ENCODE data around the gene C1orf159. TPM values are rescaled to one million over a fixed set of nuclear protein-coding genes. Genes with fewer than 3 reads are reported as not detected.

C1orf159 gene
- total and polyA plus RNA-seq, 10 of the 15 experiments (the other 5 are each of a cell fraction or from before 2014, with no cell fraction given): 0.11 to 23.4 (median 8.0) TPM

DNA sequence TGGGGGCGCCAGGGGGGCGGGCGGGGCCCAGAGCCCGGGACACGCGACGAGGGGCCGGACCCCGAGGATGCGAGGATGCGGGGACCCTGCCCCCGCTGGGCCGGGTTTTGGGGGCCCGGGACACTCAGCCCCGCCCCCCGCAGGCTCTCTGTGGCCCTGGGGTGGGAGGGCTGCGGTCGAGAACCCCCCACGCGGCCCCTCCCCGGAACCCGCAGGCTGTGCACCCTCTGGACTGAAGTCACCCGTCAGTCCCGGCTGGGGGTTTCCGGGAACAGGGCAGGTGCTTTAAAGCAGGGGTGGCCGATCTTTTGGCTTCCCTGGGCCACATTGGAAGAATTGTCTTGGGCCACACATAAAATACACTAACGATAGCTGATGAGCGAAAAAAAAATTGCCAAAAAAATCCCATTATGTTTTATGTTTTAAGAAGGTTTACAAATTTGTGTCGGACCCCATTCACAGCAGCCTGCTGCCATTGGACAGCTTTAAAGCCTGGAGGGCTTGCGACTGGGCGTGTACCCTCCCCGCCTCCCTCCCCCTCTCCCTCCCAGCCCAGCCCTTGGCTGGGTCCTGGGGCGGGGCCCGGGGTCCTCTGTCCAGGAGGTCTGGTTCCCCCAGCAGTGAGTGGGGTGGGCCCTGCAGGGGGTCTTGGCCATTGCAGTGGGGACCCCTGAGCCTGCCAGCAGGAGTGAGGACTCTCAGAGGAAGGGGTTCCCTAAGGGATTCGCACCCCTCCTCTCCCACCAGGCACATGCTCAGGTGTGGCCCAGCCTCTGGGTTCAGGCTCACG is 21.6 kb upstream of the C1orf159 start:
- H3K79me2 ChIP-seq (ENCODE audit: control insufficient read depth, insufficient read depth, low read length): no peaks in the 10 kb centered on the region
- H4K20me1 ChIP-seq (ENCODE audit: control insufficient read depth, insufficient read depth): no peaks in the 10 kb centered on the region
- H3K4me2 ChIP-seq (ENCODE audit: control insufficient read depth, insufficient read depth): peak overlapping the region; percentile 62
- H2AFZ ChIP-seq (ENCODE audit: control insufficient read depth, low read depth, low read length): no peak overlapping the region; the same call in 1 of the 2 replicates
- RAD21 ChIA-PET (ENCODE audit: unreplicated experiment): interaction anchor here (0.7 to 2.2 kb wide), 5 partner anchors 15 to 113 kb away, joined by 4 to 9 read pairs (median 5); no protein-coding TSS in a partner anchor
- DNase-seq (ENCODE audit: low read depth, low spot score): no peak
- CTCF ChIA-PET: interaction anchor here (1.4 to 1.9 kb wide), 2 partner anchors 15 to 113 kb away, joined by 5 to 8 read pairs; no protein-coding TSS in a partner anchor
- peaks cover 10% of the 10 kb centered on the region for H3K4me1 ChIP-seq (ENCODE audit: control insufficient read depth, insufficient read depth, low read length)
- SMC1A ChIA-PET (ENCODE audit: uncharacterized antibody, unreplicated experiment): interaction anchor here (0.6 kb wide), 2 partner anchors 15 to 23 kb away, joined by 3 read pairs; no protein-coding TSS in a partner anchor
- H3K36me3 ChIP-seq (ENCODE audit: control insufficient read depth in 2 of 2, insufficient read depth in 2 of 2, low read length in 1 of 2): no peaks in the 10 kb centered on the region
- intact Hi-C loops (cut with micrococcal nuclease; ENCODE audit: unreplicated experiment) (no loop called here), in situ Hi-C loops (cut with MboI) (no loop called here)
- H3K9me3 ChIP-seq (replicated peaks; ENCODE audit: control insufficient read depth, insufficient read depth, low read length): no peaks in the 10 kb centered on the region
- WGBS (ENCODE audit: insufficient coverage, insufficient replicate concordance, low lambda C conversion rate, missing lambda C conversion rate): 15% methylated on average over 15 of the region's 36 CpGs
- no peak overlapping the region for H3K9ac ChIP-seq (ENCODE audit: control insufficient read depth, insufficient read depth, low read length)
- BruUV-seq (replicated peaks): no TSS peak
- H3K4me3 ChIP-seq: 0 out of 2 replicates have a peak overlapping the region, but pooled peaks have one; percentile 22
- no peak overlapping the region for H3K27ac ChIP-seq (ENCODE audit: control insufficient read depth, insufficient read depth)
- POLR2A ChIA-PET: interaction anchor here (0.5 to 1.7 kb wide), 5 partner anchors 9 to 124 kb away, joined by 3 to 5 read pairs (median 4); partner anchors contain the start of gene ISG15
- FAIRE-seq: no peak
- ATAC-seq: peak; percentile 93
- no peaks in the 10 kb centered on the region for H3K27me3 ChIP-seq (replicated peaks in 1 of 2; ENCODE audit: control insufficient read depth in 2 of 2, insufficient read depth in 2 of 2, low read length in 1 of 2)
- TF ChIP-seq GABPA (IDR thresholded peaks at IDR 0.05; ENCODE audit: low read depth) (no peak), BHLHE40 (IDR thresholded peaks at IDR 0.05; ENCODE audit: borderline replicate concordance in 1 of 2, low read depth in 2 of 2, low read length in 1 of 2) (peak; percentile 73 to 86; a peak in 3 of 4 replicates), CREB1 (IDR thresholded peaks at IDR 0.05; ENCODE audit: low read depth) (0 out of 2 replicates have a peak, but pooled peaks have one; percentile 36), ATF7 (IDR thresholded peaks at IDR 0.05; ENCODE audit: low read depth) (peak; percentile 41; the same call in 1 of the 2 replicates), HDAC6 (IDR thresholded peaks at IDR 0.05; ENCODE audit: unreplicated experiment) (no peak), KLF5 (IDR thresholded peaks at IDR 0.05; ENCODE audit: partially characterized antibody) (no peak), NR2F1 (conservative IDR thresholded peaks at IDR 0.05) (0 out of 2 replicates have a peak, but pooled peaks have one; percentile 14), ESRRA (IDR thresholded peaks at IDR 0.05; ENCODE audit: low read length) (no peak), MYC (IDR thresholded peaks at IDR 0.05; ENCODE audit: insufficient read depth, insufficient read length, insufficient replicate concordance, low read length, severe bottlenecking) (no peak), TBL1XR1 (IDR thresholded peaks at IDR 0.05; ENCODE audit: low read depth, low read length) (peak; percentile 24; the same call in 1 of the 2 replicates), ZNF24 (IDR thresholded peaks at IDR 0.05) (no peak), RCOR1 (conservative IDR thresholded peaks at IDR 0.05; ENCODE audit: low read depth, low read length) (no peak), CBX5 (IDR thresholded peaks at IDR 0.05; ENCODE audit: low read depth) (no peak), CREM (IDR thresholded peaks at IDR 0.05; ENCODE audit: low read depth) (peak; percentile 44; the same call in 1 of the 2 replicates), CTCF (IDR thresholded peaks at IDR 0.05 in 2 of 3, conservative IDR thresholded peaks at IDR 0.05 in 1 of 3; ENCODE audit: control insufficient read depth in 2 of 3, extremely low read depth in 1 of 3, insufficient read depth in 1 of 3, low read depth in 3 of 3, low read length in 3 of 3) (no peak), TAF1 (IDR thresholded peaks at IDR 0.05; ENCODE audit: borderline replicate concordance, low read depth, low read length) (no peak), KAT2A (conservative IDR thresholded peaks at IDR 0.05; ENCODE audit: control insufficient read depth, low read depth, low read length) (no peak)
- TF ChIP-seq, protein P1, sequence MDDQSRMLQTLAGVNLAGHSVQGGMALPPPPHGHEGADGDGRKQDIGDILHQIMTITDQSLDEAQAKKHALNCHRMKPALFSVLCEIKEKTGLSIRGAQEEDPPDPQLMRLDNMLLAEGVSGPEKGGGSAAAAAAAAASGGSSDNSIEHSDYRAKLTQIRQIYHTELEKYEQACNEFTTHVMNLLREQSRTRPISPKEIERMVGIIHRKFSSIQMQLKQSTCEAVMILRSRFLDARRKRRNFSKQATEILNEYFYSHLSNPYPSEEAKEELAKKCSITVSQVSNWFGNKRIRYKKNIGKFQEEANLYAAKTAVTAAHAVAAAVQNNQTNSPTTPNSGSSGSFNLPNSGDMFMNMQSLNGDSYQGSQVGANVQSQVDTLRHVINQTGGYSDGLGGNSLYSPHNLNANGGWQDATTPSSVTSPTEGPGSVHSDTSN (IDR thresholded peaks at IDR 0.05; ENCODE audit: insufficient replicate concordance, low read depth, low read length): peak; percentile 25

All from GM12878 (cell line).